HepG2 (cell line): ENCODE results near the gene ZFP69. TPM values are rescaled to one million over a fixed set of nuclear protein-coding genes. Genes with fewer than 3 reads are reported as not detected.
A peak's percentile ranks its signal among the peaks of the same experiment; 100 is the strongest.

Experiments used
- AHR ChIP-seq: IDR thresholded peaks from 2 replicates; pipeline ENCODE4 v1.6.1; 2018; ENCODE audit warnings: missing genetic modification reagents, missing compliant biosample characterization
- ARID4A ChIP-seq: sonication (generic); formaldehyde crosslinking; IDR thresholded peaks from 2 replicates; pipeline ENCODE4 v1.5.0; 2020; ENCODE audit warnings: mild to moderate bottlenecking, missing genetic modification reagents, borderline replicate concordance
- ATF2 ChIP-seq: sonication (generic); formaldehyde crosslinking; IDR thresholded peaks from 2 replicates; pipeline ENCODE4 v1.4.0; 2020; ENCODE audit warnings: missing genetic modification reagents
- ESRRA ChIP-seq: sonication (generic); formaldehyde crosslinking; IDR thresholded peaks from 2 replicates; pipeline ENCODE4 v1.5.1; 2020; ENCODE audit warnings: mild to moderate bottlenecking, low read depth, missing genetic modification reagents
- HIVEP1 ChIP-seq: sonication (generic); formaldehyde crosslinking; IDR thresholded peaks from 2 replicates; pipeline ENCODE4 v1.4.0; 2020; ENCODE audit warnings: mild to moderate bottlenecking, missing genetic modification reagents
- HNRNPK ChIP-seq: fragments of 200-400 bp; formaldehyde crosslinking; IDR thresholded peaks from 2 replicates; pipeline ENCODE4 v1.6.1; 2018; ENCODE audit warnings: low read length, low read depth, moderate library complexity, mild to moderate bottlenecking; ENCODE audit not compliant: poor library complexity, severe bottlenecking
- KDM1A ChIP-seq: IDR thresholded peaks from 2 replicates; pipeline ENCODE4 v1.6.1; 2016; ENCODE audit warnings: missing compliant biosample characterization
- MAFG ChIP-seq: sonication (generic); formaldehyde crosslinking; IDR thresholded peaks from 2 replicates; pipeline ENCODE4 v1.5.1; 2020; ENCODE audit warnings: mild to moderate bottlenecking, missing genetic modification reagents
- MED8 ChIP-seq: sonication (generic); formaldehyde crosslinking; IDR thresholded peaks from 2 replicates; pipeline ENCODE4 v1.8.1; 2023; ENCODE audit warnings: mild to moderate bottlenecking, missing genetic modification reagents; ENCODE audit not compliant: insufficient replicate concordance
- NR3C1 ChIP-seq: sonication (generic); formaldehyde crosslinking; IDR thresholded peaks from 2 replicates; pipeline ENCODE4 v1.4.0; 2020; ENCODE audit warnings: missing genetic modification reagents
- RFX3 ChIP-seq: IDR thresholded peaks from 2 replicates; pipeline ENCODE4 v1.6.1; 2016; ENCODE audit warnings: missing biosample characterization, missing genetic modification reagents
- RFXANK ChIP-seq: IDR thresholded peaks from 2 replicates; pipeline ENCODE4 v1.6.1; 2016
- SUZ12 ChIP-seq: fragments of 150-350 bp; IDR thresholded peaks from 2 replicates; pipeline ENCODE4 v1.6.1; 2014; ENCODE audit warnings: low read depth, low read length
- TRIM24 ChIP-seq: sonication (generic); formaldehyde crosslinking; IDR thresholded peaks from 2 replicates; pipeline ENCODE4 v1.8.0; 2022; ENCODE audit warnings: mild to moderate bottlenecking, missing genetic modification reagents
- ZNF281 ChIP-seq: sonication (generic); formaldehyde crosslinking; IDR thresholded peaks from 2 replicates; pipeline ENCODE4 v1.4.0; 2020; ENCODE audit warnings: missing genetic modification reagents, borderline replicate concordance
- ZNF343 ChIP-seq: sonication (generic); formaldehyde crosslinking; IDR thresholded peaks from 2 replicates; pipeline ENCODE4 v1.4.0; 2020; ENCODE audit warnings: mild to moderate bottlenecking, missing genetic modification reagents
- ZNF484 ChIP-seq: sonication (generic); formaldehyde crosslinking; IDR thresholded peaks from 2 replicates; pipeline ENCODE4 v1.5.1; 2020; ENCODE audit warnings: mild to moderate bottlenecking, low read depth, missing genetic modification reagents, borderline replicate concordance
- ZNF563 ChIP-seq: sonication (generic); formaldehyde crosslinking; IDR thresholded peaks from 2 replicates; pipeline ENCODE4 v1.8.0; 2022; ENCODE audit warnings: mild to moderate bottlenecking, moderate library complexity, missing genetic modification reagents
- ZNF678 ChIP-seq: sonication (generic); formaldehyde crosslinking; IDR thresholded peaks from 2 replicates; pipeline ENCODE4 v1.4.0; 2020; ENCODE audit warnings: mild to moderate bottlenecking, missing genetic modification reagents
- ZNF703 ChIP-seq: sonication (generic); formaldehyde crosslinking; IDR thresholded peaks from 2 replicates; pipeline ENCODE4 v1.5.1; 2020; ENCODE audit warnings: missing genetic modification reagents, mild to moderate bottlenecking, moderate library complexity, borderline replicate concordance
- ZNF766 ChIP-seq: sonication (generic); formaldehyde crosslinking; IDR thresholded peaks from 2 replicates; pipeline ENCODE4 v1.5.0; 2020; ENCODE audit warnings: missing genetic modification reagents, borderline replicate concordance
- polyA plus RNA-seq, 8 experiments: library from polyadenylated mRNA; depleted of rRNA in 3 of 8; stranded (reverse) in 7 of 8; unstranded in 1 of 8; fragments of >200 nt; fragmentation: Illumina TruSeq in 4 of 8; extraction: Trizol in 4 of 8; gene quantifications; 2 replicates each; pipeline versions ENCODE4 v1.2.1 to v1.2.3, GENCODE V29; 2011 to 2016; ENCODE audit warnings: low read depth in 4 of 8, missing spikeins in 1 of 8, mixed read lengths in 1 of 8; ENCODE audit not compliant: insufficient read depth in 1 of 8
- total RNA-seq, 5 experiments: library from RNA; depleted of rRNA; stranded (reverse); fragments of >200 nt; fragmentation: Illumina TruSeq; extraction: Trizol; gene quantifications; 2 replicates each; pipeline ENCODE4 v1.2.3, GENCODE V29; 2016; ENCODE audit warnings: low read depth in 1 of 5

Gene ZFP69
- total and polyA plus RNA-seq, 2 of the 13 experiments (the other 11 are each of a cell fraction or from before 2014, with no cell fraction given), result 2.6 to 5.6 TPM

GRCh38 chr1:40449684-40450494, 27.2 kb upstream of the ZFP69 start, which contains the start of gene ZFP69B (continued):
- TF ChIP-seq ATF2 (CRISPR knock-in tag), result peak; percentile 57; the same call in 1 of the 2 replicates
- peak; percentile 91 for TF ChIP-seq ARID4A (CRISPR knock-in tag)
- peak; percentile 25; the same call in 1 of the 2 replicates for TF ChIP-seq ZNF281 (CRISPR knock-in tag)
- no peak for TF ChIP-seq ZNF484 (CRISPR knock-in tag)
- no peak for TF ChIP-seq HIVEP1
- no peak for TF ChIP-seq SUZ12
- no peak for TF ChIP-seq ZNF766
- no peak for TF ChIP-seq NR3C1 (CRISPR knock-in tag)
- no peak; the same call in none of the 2 replicates for TF ChIP-seq ZNF343 (CRISPR knock-in tag)
- no peak for TF ChIP-seq TRIM24 (CRISPR knock-in tag)
- TF ChIP-seq ZNF703 (CRISPR knock-in tag), result no peak
- no peak for TF ChIP-seq RFX3 (CRISPR knock-in tag)
- no peak; the same call in none of the 2 replicates for TF ChIP-seq ZNF563 (CRISPR knock-in tag)
- no peak for TF ChIP-seq MAFG (CRISPR knock-in tag)
- no peak for TF ChIP-seq RFXANK (CRISPR knock-in tag)
- TF ChIP-seq ZNF678 (CRISPR knock-in tag), result no peak
- no peak for TF ChIP-seq KDM1A (CRISPR knock-in tag)
- peak; percentile 65; the same call in 1 of the 2 replicates for TF ChIP-seq ESRRA (CRISPR knock-in tag)
- peak; percentile 71 for TF ChIP-seq HNRNPK
- TF ChIP-seq AHR (CRISPR knock-in tag), result no peak
- peak; percentile 54 for TF ChIP-seq MED8 (CRISPR knock-in tag)
